PC-3 (cell line): ENCODE data around the gene UQCRQ. TPM values are rescaled to one million over a fixed set of nuclear protein-coding genes. Genes with fewer than 3 reads are reported as not detected.

Experiments used
- ATAC-seq: fragments of 200-7000 bp; cut with Tn5 transposase; 2 replicates; pipeline ENCODE4 v1.9.1; 2020; ENCODE audit warnings: mild to moderate bottlenecking, moderate library complexity
- Bru-seq: library from RNA; stranded (reverse); fragments of 400-500 nt; gene quantifications from one replicate; lab custom pipeline; 2021; lab: Mats Ljungman, UMichigan
- BruChase-seq, 2 experiments: library from RNA; stranded (reverse); fragments of 400-500 nt; gene quantifications; one replicate each; lab custom pipeline; 2021; lab: Mats Ljungman, UMichigan
- BruUV-seq: library from RNA; stranded (reverse); fragments of 400-500 nt; replicated peaks from 2 replicates; lab custom pipeline; 2021; lab: Mats Ljungman, UMichigan
- CTCF ChIA-PET: fragments of 300-600 bp; sonication (Branson Sonifier 250); formaldehyde crosslinking; loops from one replicate; lab custom pipeline; 2022; ENCODE audit warnings: antibody characterized with exemption; lab: Charles Lee
- POLR2A ChIA-PET: fragments of 300-600 bp; sonication (Branson Sonifier 250); formaldehyde crosslinking; loops from one replicate; lab custom pipeline; 2022; ENCODE audit warnings: antibody characterized with exemption; ENCODE audit not compliant: unreplicated experiment; lab: Charles Lee
- DNase-seq: peaks from one replicate; pipeline ENCODE4 v3.0.0-alpha.2; 2015
- H2AFZ ChIP-seq: fragments of 300-600 bp; sonication (generic); 2 replicates; pipeline ENCODE4 v1.6.0; 2016; ENCODE audit warnings: antibody characterized with exemption, low read length
- H3F3A ChIP-seq: fragments of 300-600 bp; sonication (generic); one replicate; pipeline ENCODE4 v1.6.0; 2017; ENCODE audit warnings: antibody characterized with exemption, low read length, control low read depth, mild to moderate bottlenecking; ENCODE audit not compliant: unreplicated experiment
- H3K27ac ChIP-seq: fragments of 300-600 bp; sonication (generic); 2 replicates; pipeline ENCODE4 v1.5.1; 2016; ENCODE audit warnings: mild to moderate bottlenecking, low read length
- H3K27me3 ChIP-seq: fragments of 300-600 bp; sonication (generic); 2 replicates; pipeline ENCODE4 v1.6.1; 2016; ENCODE audit warnings: low read length, mixed read lengths
- H3K36me3 ChIP-seq: fragments of 300-600 bp; sonication (generic); 2 replicates; pipeline ENCODE4 v1.6.1; 2016; ENCODE audit warnings: low read depth, mixed run types, low read length, mixed read lengths
- H3K4me1 ChIP-seq: fragments of 300-600 bp; sonication (generic); 2 replicates; pipeline ENCODE4 v1.5.1; 2016; ENCODE audit warnings: low read length; ENCODE audit not compliant: insufficient read depth
- H3K4me2 ChIP-seq: fragments of 300-600 bp; sonication (generic); 2 replicates; pipeline ENCODE4 v1.6.0; 2016; ENCODE audit warnings: low read length
- H3K4me3 ChIP-seq: fragments of 300-600 bp; sonication (generic); 2 replicates; pipeline ENCODE4 v1.5.1; 2016; ENCODE audit warnings: mild to moderate bottlenecking, low read length, mixed read lengths
- H3K79me2 ChIP-seq: fragments of 300-600 bp; sonication (generic); 2 replicates; pipeline ENCODE4 v1.6.1; 2017; ENCODE audit warnings: low read length, mixed read lengths
- H3K9ac ChIP-seq: fragments of 300-600 bp; sonication (generic); 2 replicates; pipeline ENCODE4 v1.6.0; 2016; ENCODE audit warnings: mild to moderate bottlenecking, low read length
- H3K9me2 ChIP-seq: fragments of 300-600 bp; sonication (generic); replicated peaks from 2 replicates; pipeline ENCODE4 v1.6.1; 2016; ENCODE audit warnings: mixed run types, low read length, mixed read lengths
- H3K9me3 ChIP-seq: fragments of 300-600 bp; sonication (generic); 2 replicates; pipeline ENCODE4 v1.6.1; 2016; ENCODE audit warnings: low read length, mixed read lengths
- H4K20me1 ChIP-seq: fragments of 300-600 bp; sonication (generic); 2 replicates; pipeline ENCODE4 v1.6.1; 2016; ENCODE audit warnings: low read length, mixed read lengths
- CTCF ChIP-seq: fragments of 300-600 bp; sonication (generic); conservative IDR thresholded peaks from 2 replicates; pipeline ENCODE4 v1.5.1; 2017; ENCODE audit warnings: antibody characterized with exemption, low read depth, mild to moderate bottlenecking, low read length
- EZH2 ChIP-seq: fragments of 300-600 bp; sonication (generic); IDR thresholded peaks from one replicate; pipeline ENCODE4 v1.6.1; 2017; ENCODE audit warnings: antibody characterized with exemption, mild to moderate bottlenecking, low read length; ENCODE audit not compliant: unreplicated experiment
- EZH2phosphoT487 ChIP-seq: fragments of 300-600 bp; sonication (generic); IDR thresholded peaks from 2 replicates; pipeline ENCODE4 v1.6.1; 2018; ENCODE audit warnings: mild to moderate bottlenecking, antibody characterized with exemption, low read length, borderline replicate concordance
- intact Hi-C: fragments of 100-400 bp; cut with micrococcal nuclease; formaldehyde crosslinking; loops from 2 replicates; pipeline ENCODE4 v1.9.0; 2023
- long read RNA-seq: library from polyadenylated mRNA; unstranded; transcript quantifications from one replicate; pipeline ENCODE4 v2.0.0, GENCODE V29; 2021; ENCODE audit not compliant: unreplicated experiment
- total RNA-seq: library from RNA; depleted of rRNA; stranded (reverse); fragments of >200 nt; gene quantifications from 2 replicates; pipeline ENCODE4 v1.2.3, GENCODE V29; 2014; rRNA removed

The UQCRQ gene
- total RNA-seq: 190 and 198 TPM in 2 replicates
- percentile 96 among the genes with signal in this experiment for Bru-seq, nascent RNA
- percentile 97 among the genes with signal in this experiment for BruChase-seq, experiment 1, labeled RNA remaining after a 6-hour chase
- BruChase-seq, experiment 2, labeled RNA remaining after a 2-hour chase: percentile 90 among the genes with signal in this experiment
- long read RNA-seq, transcript UQCRQ-206 (2 exons, 874 nt): minor isoform, 7 of 464 reads
- long read RNA-seq, transcript UQCRQ-202 (3 exons, 429 nt): minor isoform, 7 of 464 reads
- long read RNA-seq, transcript UQCRQ-201 (2 exons, 586 nt): minor isoform, 17 of 464 reads
- long read RNA-seq, transcript UQCRQ-203 (3 exons, 839 nt): major isoform, 112 of 464 reads
- long read RNA-seq, partial matches to known transcripts: 0 of 464 reads
- long read RNA-seq, other reads (novel, unspliced or antisense): 318 of 464 reads

GRCh38 chr5:132866342-132867045 is at the start of gene UQCRQ, which contains the start of gene GDF9:
Gene UQCRQ, plus strand, starts transcription at chr5:132866642. Its CDS starts 240 bp downstream, at chr5:132866882.
Gene GDF9, minus strand, starts transcription at chr5:132866469. Its CDS starts 1,936 bp downstream, at chr5:132864533.
- Histone ChIP-seq H4K20me1 (peaks cover 7% of the 10 kb centered on the region), H3K27ac (peak within 1 kb of the TSS; percentile 55), H3K79me2 (peaks cover 18% of the 10 kb centered on the region), H3K9ac (peak within 1 kb of the TSS; percentile 97), H3K4me2 (peak within 1 kb of the TSS; percentile 92), H3F3A (no peaks in the 10 kb centered on the region), H3K9me3 (no peaks in the 10 kb centered on the region), H3K36me3 (peaks cover 12% of the 10 kb centered on the region; the same call in 1 of the 2 replicates), H3K4me3 (peak within 1 kb of the TSS; percentile 96), H3K27me3 (no peaks in the 10 kb centered on the region), H3K9me2 (no peaks in the 10 kb centered on the region), H2AFZ (peak within 1 kb of the TSS; percentile 85), H3K4me1 (peaks cover 15% of the 10 kb centered on the region)
- ATAC-seq (peak; percentile 98), DNase-seq (peak; percentile 97)
- BruUV-seq: no TSS peak
- CTCF ChIA-PET: interaction anchor here (0.9 kb wide), 1 partner anchor 46 kb away, joined by 3 read pairs; no protein-coding TSS in a partner anchor
- peak; percentile 35; the same call in 1 of the 2 replicates for TF ChIP-seq CTCF
- TF ChIP-seq EZH2: no peak
- intact Hi-C loops: loop anchor here (1.0 kb wide), 1 partner anchor 36 kb away; the partner anchor contains the start of gene SHROOM1
- POLR2A ChIA-PET: no interaction called here

GRCh38 chr5:132817011-132817410 is 49.4 kb upstream of the UQCRQ start:
- ChIA-PET CTCF (no interaction called here), POLR2A (no interaction called here)
- ATAC-seq: no peak
- Histone ChIP-seq H3K27ac (no peak overlapping the region), H2AFZ (no peak overlapping the region), H3K79me2 (no peaks in the 10 kb centered on the region), H4K20me1 (no peaks in the 10 kb centered on the region), H3K4me3 (no peak overlapping the region), H3F3A (no peaks in the 10 kb centered on the region), H3K4me1 (peaks cover 5% of the 10 kb centered on the region; the same call in 1 of the 2 replicates), H3K9me3 (no peaks in the 10 kb centered on the region), H3K27me3 (no peaks in the 10 kb centered on the region), H3K36me3 (no peaks in the 10 kb centered on the region), H3K9me2 (no peaks in the 10 kb centered on the region), H3K4me2 (no peak overlapping the region), H3K9ac (no peak overlapping the region)
- no peak for DNase-seq
- BruUV-seq: no TSS peak
- TF ChIP-seq CTCF: no peak
- no peak for TF ChIP-seq EZH2
- no peak for TF ChIP-seq EZH2phosphoT487
- intact Hi-C loops: no loop called here
